ENCODE measurements around the gene GALNT13. TPM values are rescaled to one million over a fixed set of nuclear protein-coding genes. Genes with fewer than 3 reads are reported as not detected.
"Not testable (repeated sequence)": the region's sequence is repeated elsewhere in the genome, so short reads cannot be mapped to it uniquely, and the experiment has no call there.

GALNT13 gene
- total and polyA plus RNA-seq, 2 of the 13 experiments (the other 11 are each of a cell fraction or from before 2014, with no cell fraction given): 1.3 to 5.0 TPM

DNA sequence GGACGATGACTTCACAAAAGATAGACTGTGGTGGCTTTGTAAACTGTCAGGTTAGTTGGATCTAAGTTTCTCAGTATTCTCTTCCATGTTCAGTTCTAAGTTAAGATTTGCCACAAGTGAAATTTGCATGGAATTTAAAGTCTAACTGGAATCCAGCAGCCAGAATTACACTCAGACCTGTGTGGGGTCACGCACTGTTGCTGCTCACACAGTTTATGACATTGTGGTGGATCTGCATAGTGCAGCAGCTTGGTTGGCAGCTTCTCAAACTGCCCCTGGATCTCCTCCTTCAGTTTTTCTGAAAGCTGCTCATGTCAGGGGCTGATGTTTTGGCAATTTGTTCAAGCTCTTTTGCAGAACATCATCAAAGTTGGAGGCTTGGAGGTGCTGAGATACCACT, 598.7 kb downstream of the GALNT13 start (continued):
- TF ChIP-seq, protein P1, sequence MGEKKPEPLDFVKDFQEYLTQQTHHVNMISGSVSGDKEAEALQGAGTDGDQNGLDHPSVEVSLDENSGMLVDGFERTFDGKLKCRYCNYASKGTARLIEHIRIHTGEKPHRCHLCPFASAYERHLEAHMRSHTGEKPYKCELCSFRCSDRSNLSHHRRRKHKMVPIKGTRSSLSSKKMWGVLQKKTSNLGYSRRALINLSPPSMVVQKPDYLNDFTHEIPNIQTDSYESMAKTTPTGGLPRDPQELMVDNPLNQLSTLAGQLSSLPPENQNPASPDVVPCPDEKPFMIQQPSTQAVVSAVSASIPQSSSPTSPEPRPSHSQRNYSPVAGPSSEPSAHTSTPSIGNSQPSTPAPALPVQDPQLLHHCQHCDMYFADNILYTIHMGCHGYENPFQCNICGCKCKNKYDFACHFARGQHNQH (CRISPR knock-in tag; IDR thresholded peaks at IDR 0.05): no peak
- TF ChIP-seq ZNF772 (CRISPR knock-in tag; IDR thresholded peaks at IDR 0.05): no peak

- POLR2A ChIA-PET; H3K4me1 ChIP-seq (ENCODE audit: insufficient read depth, low read length); H2AFZ ChIP-seq (ENCODE audit: low read length); H3K27ac ChIP-seq (ENCODE audit: extremely low read length, insufficient read depth, low read length); H4K20me1 ChIP-seq (ENCODE audit: insufficient read depth, low read length); H3K36me3 ChIP-seq (replicated peaks in 1 of 2; ENCODE audit: control insufficient read depth in 1 of 2, insufficient read depth in 2 of 2, low read length in 2 of 2); in situ Hi-C loops (cut with HindIII; ENCODE audit: extremely low pct_ligation_motif_present, low pct_unique_long_range_greater_than_20kb); DNase-seq (ENCODE audit: low spot score); H3K9ac ChIP-seq (ENCODE audit: insufficient read depth, low read depth, low read length); H3K4me3 ChIP-seq (replicated peaks in 1 of 3; ENCODE audit: insufficient read depth in 1 of 3, low read depth in 2 of 3, low read length in 3 of 3); H3K9me3 ChIP-seq (ENCODE audit: low read length); intact Hi-C loops (cut with micrococcal nuclease; ENCODE audit: unreplicated experiment); H3K79me2 ChIP-seq (ENCODE audit: insufficient read depth, low read length); CTCF ChIA-PET (ENCODE audit: low intra/inter-chr PET ratio, low total read pairs); H3K27me3 ChIP-seq (ENCODE audit: control insufficient read depth in 1 of 2, insufficient read depth in 2 of 2, low read length in 2 of 2); ATAC-seq; H3K4me2 ChIP-seq (ENCODE audit: low read depth, low read length); BruUV-seq (replicated peaks); FAIRE-seq: not testable (repeated sequence)
- WGBS (ENCODE audit: low lambda C conversion rate): 76% methylated on average over 4 of the region's 4 CpGs
Observed at GRCh38 chr2:154471492-154471891, 599.8 kb downstream of the GALNT13 start.

- BruUV-seq (replicated peaks): no TSS peak
- no peak for TF ChIP-seq FOXP4 (CRISPR knock-in tag; IDR thresholded peaks at IDR 0.05)
- no peak for TF ChIP-seq ZNF660 (CRISPR knock-in tag; IDR thresholded peaks at IDR 0.05; ENCODE audit: borderline replicate concordance, low read depth)
- TF ChIP-seq GATAD2A (CRISPR knock-in tag; IDR thresholded peaks at IDR 0.05): no peak
- no peak for TF ChIP-seq ZNF44 (CRISPR knock-in tag; IDR thresholded peaks at IDR 0.05)
- no peak for TF ChIP-seq NRL (CRISPR knock-in tag; IDR thresholded peaks at IDR 0.05; ENCODE audit: borderline replicate concordance)
- Histone ChIP-seq H3K4me2 (ENCODE audit: low read depth, low read length) (no peak overlapping the region), H3K9ac (ENCODE audit: insufficient read depth, low read depth, low read length) (no peak overlapping the region), H3K79me2 (ENCODE audit: insufficient read depth, low read length) (no peaks in the 10 kb centered on the region), H4K20me1 (ENCODE audit: insufficient read depth, low read length) (no peaks in the 10 kb centered on the region), H3K27ac (ENCODE audit: extremely low read length, insufficient read depth, low read length) (no peak overlapping the region), H3K36me3 (replicated peaks in 1 of 2; ENCODE audit: control insufficient read depth in 1 of 2, insufficient read depth in 2 of 2, low read length in 2 of 2) (no peaks in the 10 kb centered on the region), H3K4me1 (ENCODE audit: insufficient read depth, low read length) (peaks cover 31% of the 10 kb centered on the region), H3K27me3 (ENCODE audit: control insufficient read depth in 1 of 2, insufficient read depth in 2 of 2, low read length in 2 of 2) (no peaks in the 10 kb centered on the region), H3K9me3 (ENCODE audit: low read length) (peaks cover 7% of the 10 kb centered on the region), H2AFZ (ENCODE audit: low read length) (no peak overlapping the region), H3K4me3 (replicated peaks in 1 of 3; ENCODE audit: insufficient read depth in 1 of 3, low read depth in 2 of 3, low read length in 3 of 3) (no peak overlapping the region)
- FAIRE-seq (no peak), ATAC-seq (no peak; the same call in 2 of the 3 replicates), DNase-seq (ENCODE audit: low spot score) (no peak)
- POLR2A ChIA-PET: no interaction called here
- intact Hi-C loops (cut with micrococcal nuclease; ENCODE audit: unreplicated experiment) (no loop called here), in situ Hi-C loops (cut with HindIII; ENCODE audit: extremely low pct_ligation_motif_present, low pct_unique_long_range_greater_than_20kb) (no loop called here)
- 25% methylated on average over 5 of the region's 5 CpGs for WGBS (ENCODE audit: low lambda C conversion rate)
- CTCF ChIA-PET (ENCODE audit: low intra/inter-chr PET ratio, low total read pairs): no interaction called here
Observed at GRCh38 chr2:154477319-154477718, 605.6 kb downstream of the GALNT13 start.
